CD4-positive, alpha-beta T cell treated with Interleukin-10 for 1 hour (primary cell): Measurements from ENCODE around the gene INHBB.

Experiments used
- DNase-seq: peaks from one replicate; pipeline ENCODE4 v3.0.0-alpha.2; 2020

Gene INHBB

GRCh38 chr2:120343433-120344105 is 2.4 kb upstream of the INHBB start:
- DNase-seq = peak; percentile 43

GRCh38 chr2:120344214-120344975 is 1.5 kb upstream of the INHBB start:
- DNase-seq = no peak

- DNase-seq = no peak
Measured at GRCh38 chr2:120344976-120345581, 857 bp upstream of the INHBB start.

- DNase-seq = no peak
Measured at GRCh38 chr2:120345608-120346007, 328 bp upstream of the INHBB start.

- no peak for DNase-seq
Measured at GRCh38 chr2:120346667-120347358, 877 bp downstream of the INHBB start.

GRCh38 chr2:120347396-120348060 is 1.6 kb downstream of the INHBB start:
- no peak for DNase-seq

GRCh38 chr2:120348134-120348736 is 2.3 kb downstream of the INHBB start:
- DNase-seq = no peak

- DNase-seq = no peak
Measured at GRCh38 chr2:120348737-120349439, 3.0 kb downstream of the INHBB start.

GRCh38 chr2:120349440-120349921 is 3.5 kb downstream of the INHBB start:
- DNase-seq = no peak

GRCh38 chr2:120350080-120350479 is 4.1 kb downstream of the INHBB start:
- DNase-seq = no peak

- no peak for DNase-seq
Measured at GRCh38 chr2:120350801-120351320, 4.9 kb downstream of the INHBB start.

GRCh38 chr2:120352696-120353590 is 7.0 kb downstream of the INHBB start:
- no peak for DNase-seq

- no peak for DNase-seq
Measured at GRCh38 chr2:120353591-120353898, 7.6 kb downstream of the INHBB start.

GRCh38 chr2:120353931-120354330 is 8.0 kb downstream of the INHBB start:
- DNase-seq = no peak

- DNase-seq = no peak
Measured at GRCh38 chr2:120354467-120354866, 8.5 kb downstream of the INHBB start.

GRCh38 chr2:120354935-120355779 is 9.2 kb downstream of the INHBB start:
- no peak for DNase-seq

- no peak for DNase-seq
Measured at GRCh38 chr2:120355780-120356266, 9.9 kb downstream of the INHBB start.

- no peak for DNase-seq
Measured at GRCh38 chr2:120357768-120358167, 11.8 kb downstream of the INHBB start.

- DNase-seq = no peak
Measured at GRCh38 chr2:120358734-120359465, 13.0 kb downstream of the INHBB start.
